Muscle of leg (tissue), 16 donors: Measurements from ENCODE around the gene VEZT. TPM values are rescaled to one million over a fixed set of nuclear protein-coding genes. Genes with fewer than 3 reads are reported as not detected.

Source experiments
- DNase-seq: peaks from one replicate; pipeline ENCODE4 v3.0.0; 2013
- H3K27ac ChIP-seq: one replicate; pipeline ENCODE4 v1.5.1; 2013; ENCODE audit warnings: mild to moderate bottlenecking, low read length, control low read depth
- H3K27me3 ChIP-seq: one replicate; pipeline ENCODE4 v1.6.1; 2013; ENCODE audit warnings: low read length; ENCODE audit not compliant: control insufficient read depth, insufficient read depth
- H3K36me3 ChIP-seq: one replicate; pipeline ENCODE4 v1.6.1; 2013; ENCODE audit warnings: low read length; ENCODE audit not compliant: control insufficient read depth, insufficient read depth
- H3K4me1 ChIP-seq: one replicate; pipeline ENCODE4 v1.6.1; 2013; ENCODE audit warnings: low read length; ENCODE audit not compliant: control insufficient read depth, insufficient read depth
- H3K4me3 ChIP-seq: one replicate; pipeline ENCODE4 v1.5.1; 2013; ENCODE audit warnings: low read length, control low read depth
- H3K9me3 ChIP-seq: replicated peaks from 2 replicates; pipeline ENCODE4 v1.6.1; 2013; ENCODE audit warnings: low read depth, low read length; ENCODE audit not compliant: control insufficient read depth
- WGBS: methylation state at CpG from one replicate; pipeline ENCODE4 v1.1.5; 2013; ENCODE audit warnings: missing lambda C conversion rate; ENCODE audit not compliant: insufficient coverage; 5-methylcytosine and 5-hydroxymethylcytosine counted together
- long read RNA-seq, 11 donors: transcript quantifications; one replicate each; lab custom pipeline, GENCODE V29; 2026
- polyA plus RNA-seq, 8 donors: library from polyadenylated mRNA; unstranded; fragments of 120-200 nt; gene quantifications; one replicate each; pipeline versions ENCODE4 v1.2.1 to v1.2.3, GENCODE V29; 2013; ENCODE audit warnings: inconsistent platforms in 1 of 8, low replicate concordance in 1 of 8; ENCODE audit not compliant: insufficient read length in 8 of 8, insufficient read depth in 1 of 8
- total RNA-seq: library from RNA; stranded (reverse); fragments of 120-200 nt; gene quantifications from one replicate; pipeline ENCODE4 v1.2.4, GENCODE V29; 2013

VEZT gene
- 83.3 TPM for total RNA-seq
- polyA plus RNA-seq = 10 to 100 TPM; 56.1 to 78.5 (median 69.4) TPM
- long read RNA-seq, donor 1, partial matches to known transcripts = 20 of 20 reads
- long read RNA-seq, donor 1, other reads (novel, unspliced or antisense) = 0 of 20 reads
- long read RNA-seq, donor 2, partial matches to known transcripts = 0 of 1 reads
- long read RNA-seq, donor 2, other reads (novel, unspliced or antisense) = 0 of 1 reads
- long read RNA-seq, donor 3, full-length matches to known transcripts = 10 of 113 reads
- long read RNA-seq, donor 3, partial matches to known transcripts = 103 of 113 reads
- long read RNA-seq, donor 3, other reads (novel, unspliced or antisense) = 0 of 113 reads
- long read RNA-seq, donor 4, full-length matches to known transcripts = 6 of 6 reads
- long read RNA-seq, donor 4, partial matches to known transcripts = 0 of 6 reads
- long read RNA-seq, donor 4, other reads (novel, unspliced or antisense) = 0 of 6 reads
- long read RNA-seq, donor 5, full-length matches to known transcripts = 9 of 125 reads
- long read RNA-seq, donor 5, partial matches to known transcripts = 116 of 125 reads
- long read RNA-seq, donor 5, other reads (novel, unspliced or antisense) = 0 of 125 reads
- long read RNA-seq, donor 6, full-length matches to known transcripts = 14 of 92 reads
- long read RNA-seq, donor 6, partial matches to known transcripts = 78 of 92 reads
- long read RNA-seq, donor 6, other reads (novel, unspliced or antisense) = 0 of 92 reads
- long read RNA-seq, donor 7, full-length matches to known transcripts = 2 of 51 reads
- long read RNA-seq, donor 7, partial matches to known transcripts = 49 of 51 reads
- long read RNA-seq, donor 7, other reads (novel, unspliced or antisense) = 0 of 51 reads
- long read RNA-seq, donor 8, full-length matches to known transcripts = 6 of 47 reads
- long read RNA-seq, donor 8, partial matches to known transcripts = 41 of 47 reads
- long read RNA-seq, donor 8, other reads (novel, unspliced or antisense) = 0 of 47 reads
- long read RNA-seq, donor 9, full-length matches to known transcripts = 7 of 55 reads
- long read RNA-seq, donor 9, partial matches to known transcripts = 48 of 55 reads
- long read RNA-seq, donor 9, other reads (novel, unspliced or antisense) = 0 of 55 reads
- long read RNA-seq, donor 10, full-length matches to known transcripts = 12 of 36 reads
- long read RNA-seq, donor 10, partial matches to known transcripts = 24 of 36 reads
- long read RNA-seq, donor 10, other reads (novel, unspliced or antisense) = 0 of 36 reads
- long read RNA-seq, donor 11, full-length matches to known transcripts = 6 of 56 reads
- long read RNA-seq, donor 11, partial matches to known transcripts = 50 of 56 reads
- long read RNA-seq, donor 11, other reads (novel, unspliced or antisense) = 0 of 56 reads

GRCh38 chr12:95217377-95218149 is at the start of gene VEZT, which contains the start of gene FGD6:
Gene VEZT, plus strand, starts transcription at chr12:95217807. Its CDS starts 44 bp downstream, at chr12:95217851.
Gene FGD6, minus strand, starts transcription at chr12:95217467. Its CDS starts 227 bp downstream, at chr12:95217240.
- WGBS = under 1% methylated on average over 69 of the region's 75 CpGs
- H3K9me3 ChIP-seq = no peaks in the 10 kb centered on the region
- H3K4me3 ChIP-seq = peak within 1 kb of the TSS; percentile 80
- no peaks in the 10 kb centered on the region for H3K27me3 ChIP-seq
- DNase-seq = peak; percentile 100
- no peaks in the 10 kb centered on the region for H3K4me1 ChIP-seq
- H3K36me3 ChIP-seq = no peaks in the 10 kb centered on the region
- peak within 1 kb of the TSS; percentile 96 for H3K27ac ChIP-seq

- Histone ChIP-seq H3K36me3 (no peaks in the 10 kb centered on the region), H3K4me1 (peaks cover 6% of the 10 kb centered on the region), H3K27me3 (no peaks in the 10 kb centered on the region), H3K4me3 (no peak overlapping the region), H3K27ac (no peak overlapping the region), H3K9me3 (no peaks in the 10 kb centered on the region)
- DNase-seq = no peak
- WGBS = 100% methylated on average over 2 of the region's 2 CpGs
These were observed 48.9 kb upstream of the VEZT start for GRCh38 chr12:95168746-95169145.

- no peak overlapping the region for H3K27ac ChIP-seq
- peaks cover 10% of the 10 kb centered on the region for H3K4me1 ChIP-seq
- WGBS = no CpG with 5 or more reads among the region's 4 CpGs
- no peaks in the 10 kb centered on the region for H3K27me3 ChIP-seq
- H3K9me3 ChIP-seq = no peaks in the 10 kb centered on the region
- H3K4me3 ChIP-seq = no peak overlapping the region
- no peaks in the 10 kb centered on the region for H3K36me3 ChIP-seq
- DNase-seq = no peak
These were observed 48.2 kb upstream of the VEZT start for GRCh38 chr12:95169368-95169767.

GRCh38 chr12:95173392-95174251 is 44.0 kb upstream of the VEZT start:
- Histone ChIP-seq H3K9me3 (no peaks in the 10 kb centered on the region), H3K36me3 (no peaks in the 10 kb centered on the region), H3K4me3 (no peak overlapping the region), H3K27ac (peak overlapping the region; percentile 67), H3K27me3 (no peaks in the 10 kb centered on the region), H3K4me1 (peaks cover 10% of the 10 kb centered on the region)
- WGBS = no CpG with 5 or more reads among the region's 8 CpGs
- DNase-seq = peak; percentile 76

GRCh38 chr12:95177201-95177768 is 40.3 kb upstream of the VEZT start:
- Histone ChIP-seq H3K36me3 (no peaks in the 10 kb centered on the region), H3K27ac (no peak overlapping the region), H3K4me3 (no peak overlapping the region), H3K4me1 (peaks cover 10% of the 10 kb centered on the region), H3K27me3 (no peaks in the 10 kb centered on the region), H3K9me3 (no peaks in the 10 kb centered on the region)
- no CpG with 5 or more reads among the region's 2 CpGs for WGBS
- DNase-seq = no peak

GRCh38 chr12:95178136-95178535 is 39.5 kb upstream of the VEZT start:
- H3K4me1 ChIP-seq = peaks cover 9% of the 10 kb centered on the region
- no peaks in the 10 kb centered on the region for H3K27me3 ChIP-seq
- 92% methylated on average over 3 of the region's 4 CpGs for WGBS
- H3K27ac ChIP-seq = no peak overlapping the region
- H3K36me3 ChIP-seq = no peaks in the 10 kb centered on the region
- DNase-seq = no peak
- H3K9me3 ChIP-seq = no peaks in the 10 kb centered on the region
- H3K4me3 ChIP-seq = no peak overlapping the region

GRCh38 chr12:95179011-95179410 is 38.6 kb upstream of the VEZT start:
- Histone ChIP-seq H3K27me3 (no peaks in the 10 kb centered on the region), H3K4me1 (peaks cover 1% of the 10 kb centered on the region), H3K4me3 (no peak overlapping the region), H3K9me3 (no peaks in the 10 kb centered on the region), H3K36me3 (no peaks in the 10 kb centered on the region), H3K27ac (no peak overlapping the region)
- no peak for DNase-seq
- WGBS = 100% methylated on average over 3 of the region's 5 CpGs

GRCh38 chr12:95181103-95181502 is 36.5 kb upstream of the VEZT start:
- Histone ChIP-seq H3K4me1 (no peaks in the 10 kb centered on the region), H3K36me3 (no peaks in the 10 kb centered on the region), H3K4me3 (no peak overlapping the region), H3K27ac (no peak overlapping the region), H3K9me3 (no peaks in the 10 kb centered on the region), H3K27me3 (no peaks in the 10 kb centered on the region)
- WGBS = no CpG with 5 or more reads among the region's 2 CpGs
- no peak for DNase-seq
